ENCODE data around the gene USP40.

GRCh38 chr2:233492751-233493150, 73.8 kb downstream of the USP40 start:
- TF ChIP-seq POLR2A (IDR thresholded peaks at IDR 0.05) (no peak), CTCF (IDR thresholded peaks at IDR 0.05) (no peak), EP300 (IDR thresholded peaks at IDR 0.05) (no peak)

Data from ovary (tissue), 3 donors.